Motor neuron (in vitro differentiated cells): Measurements from ENCODE around the gene RPUSD4. TPM values are rescaled to one million over a fixed set of nuclear protein-coding genes. Genes with fewer than 3 reads are reported as not detected.

Source experiments
- ATAC-seq, 8 experiments: fragments of 200-7000 bp; cut with Tn5 transposase; replicated peaks in 6 of 8; 2 replicates each; pipeline ENCODE4 v1.8.0; 2021; ENCODE audit warnings: mild to moderate bottlenecking in 8 of 8, moderate library complexity in 8 of 8
- H3K27ac ChIP-seq, 2 donors: fragments of 250-450 bp; sonication (Bioruptor Pico); 2 replicates each; pipeline ENCODE4 v1.9.0; 2021; ENCODE audit warnings: antibody characterized with exemption in 2 of 2, mild to moderate bottlenecking in 2 of 2, moderate library complexity in 1 of 2
- H3K4me1 ChIP-seq, 2 donors: fragments of 250-450 bp; sonication (Bioruptor Pico); replicated peaks in 1 of 2; 2 replicates each; pipeline ENCODE4 v1.6.1; 2021; ENCODE audit warnings: antibody characterized with exemption in 2 of 2, mild to moderate bottlenecking in 2 of 2, moderate library complexity in 1 of 2
- H3K4me3 ChIP-seq, 5 donors: fragments of 250-450 bp; sonication (Bioruptor Pico); 2 replicates each; pipeline ENCODE4 v1.9.0; 2021; ENCODE audit warnings: antibody characterized with exemption in 5 of 5, mild to moderate bottlenecking in 5 of 5, moderate library complexity in 4 of 5
- WGBS, 10 experiments: fragments of 450-650 bp; shearing (Covaris generic); methylation state at CpG; one replicate each; pipeline ENCODE4 v1.0.0; 2022; 5-methylcytosine and 5-hydroxymethylcytosine counted together
- in situ Hi-C, 9 experiments: fragments of 400-800 bp; cut with MboI; loops; one replicate each; pipeline ENCODE4 v1.15.0; 2021; ENCODE audit warnings: low sequenced_read_pairs in 9 of 9, low pct_unique_long_range_greater_than_20kb in 2 of 9; ENCODE audit not compliant: unreplicated experiment in 9 of 9
- total RNA-seq, 8 experiments: library from RNA; unstranded; fragments of 300-600 nt; gene quantifications; 2 replicates each; pipeline versions ENCODE4 v1.2.3 to v1.2.4, GENCODE V29; 2022

The RPUSD4 gene
- total RNA-seq, 8 experiments from 2014 or later, result 14.1 to 41.3 (median 22.3) TPM

GRCh38 chr11:126188332-126189108, 22.9 kb downstream of the RPUSD4 start:
- Histone ChIP-seq H3K4me3 (no peak overlapping the region), H3K4me1 (peaks cover 8 to 12% of the 10 kb centered on the region in 2 donors), H3K27ac (no peak overlapping the region)
- in situ Hi-C loops, result loop anchor here in 3 of 9 experiments (25.0 kb wide), 3 partner anchors 126 to 276 kb away; partner anchors contain the start of genes CDON (in 1 of the 3), DDX25 (in 1 of the 3), PUS3 (in 1 of the 3) and VSIG10L2 (in 1 of the 3)
- WGBS, 10 experiments, result 75 to 100% (median 93%) methylated on average over 1 to 7 of the region's 15 CpGs; no CpG with 5 or more reads in 4 of the 10 experiments
- ATAC-seq, result no peak

GRCh38 chr11:126186708-126187529, 24.5 kb downstream of the RPUSD4 start:
- 38 to 92% (median 72%) methylated on average over 1 to 13 of the region's 22 CpGs; no CpG with 5 or more reads in 3 of the 10 experiments for WGBS, 10 experiments
- peak in 3 of 8 experiments; percentile 11 to 41 (median 27) for ATAC-seq
- H3K27ac ChIP-seq, result no peak overlapping the region
- H3K4me3 ChIP-seq, result no peak overlapping the region
- in situ Hi-C loops, result loop anchor here in 3 of 9 experiments (25.0 kb wide), 3 partner anchors 125 to 275 kb away; partner anchors contain the start of genes CDON (in 1 of the 3), DDX25 (in 1 of the 3), PUS3 (in 1 of the 3) and VSIG10L2 (in 1 of the 3)
- H3K4me1 ChIP-seq, result peaks cover 8 to 12% of the 10 kb centered on the region in 2 donors

- WGBS, 10 experiments, result 56 to 100% (median 77%) methylated on average over 1 to 9 of the region's 15 CpGs; no CpG with 5 or more reads in 5 of the 10 experiments
- peaks cover 8 to 12% of the 10 kb centered on the region in 2 donors for H3K4me1 ChIP-seq
- H3K27ac ChIP-seq, result no peak overlapping the region
- in situ Hi-C loops, result loop anchor here in 3 of 9 experiments (25.0 kb wide), 3 partner anchors 124 to 274 kb away; partner anchors contain the start of genes CDON (in 1 of the 3), DDX25 (in 1 of the 3), PUS3 (in 1 of the 3) and VSIG10L2 (in 1 of the 3)
- peak in 2 of 8 experiments; percentile 7 to 19 for ATAC-seq
- no peak overlapping the region for H3K4me3 ChIP-seq
Measured at GRCh38 chr11:126186025-126186698, 25.3 kb downstream of the RPUSD4 start.

GRCh38 chr11:126185259-126186024, 26.0 kb downstream of the RPUSD4 start:
- Histone ChIP-seq H3K4me3 (no peak overlapping the region), H3K4me1 (peaks cover 8 to 12% of the 10 kb centered on the region in 2 donors), H3K27ac (no peak overlapping the region)
- in situ Hi-C loops, result loop anchor here in 3 of 9 experiments (25.0 kb wide), 3 partner anchors 123 to 273 kb away; partner anchors contain the start of genes CDON (in 1 of the 3), DDX25 (in 1 of the 3), PUS3 (in 1 of the 3) and VSIG10L2 (in 1 of the 3)
- ATAC-seq, result peak in 5 of 8 experiments; percentile 37 to 93 (median 88)
- 11 to 97% (median 93%) methylated on average over 3 to 5 of the region's 26 CpGs; no CpG with 5 or more reads in 5 of the 10 experiments for WGBS, 10 experiments

GRCh38 chr11:126182787-126183445, 28.5 kb downstream of the RPUSD4 start:
- no peak for ATAC-seq
- no peak overlapping the region for H3K27ac ChIP-seq
- peaks cover 8 to 12% of the 10 kb centered on the region in 2 donors for H3K4me1 ChIP-seq
- H3K4me3 ChIP-seq, result no peak overlapping the region
- 89 to 100% (median 98%) methylated on average over 1 to 9 of the region's 11 CpGs for WGBS, 10 experiments
- in situ Hi-C loops, result loop anchor here in 3 of 9 experiments (25.0 kb wide), 3 partner anchors 121 to 271 kb away; partner anchors contain the start of genes CDON (in 1 of the 3), DDX25 (in 1 of the 3), PUS3 (in 1 of the 3) and VSIG10L2 (in 1 of the 3)

- no peak overlapping the region for H3K4me3 ChIP-seq
- no peak for ATAC-seq
- no peak overlapping the region for H3K27ac ChIP-seq
- peaks cover 8 to 12% of the 10 kb centered on the region in 2 donors for H3K4me1 ChIP-seq
- WGBS, 10 experiments, result 50 to 100% (median 92%) methylated on average over 1 to 5 of the region's 13 CpGs; no CpG with 5 or more reads in 4 of the 10 experiments
- in situ Hi-C loops, result loop anchor here in 3 of 9 experiments (25.0 kb wide), 3 partner anchors 120 to 270 kb away; partner anchors contain the start of genes CDON (in 1 of the 3), DDX25 (in 1 of the 3), PUS3 (in 1 of the 3) and VSIG10L2 (in 1 of the 3)
Measured at GRCh38 chr11:126181939-126182730, 29.3 kb downstream of the RPUSD4 start.

- ATAC-seq, result no peak
- 50 to 100% (median 88%) methylated on average over 1 to 5 of the region's 8 CpGs; no CpG with 5 or more reads in 4 of the 10 experiments for WGBS, 10 experiments
- Histone ChIP-seq H3K4me1 (peaks cover 5 to 9% of the 10 kb centered on the region in 2 donors), H3K27ac (no peak overlapping the region), H3K4me3 (no peak overlapping the region)
- in situ Hi-C loops, result loop anchor here in 3 of 9 experiments (25.0 kb wide), 3 partner anchors 115 to 265 kb away; partner anchors contain the start of genes CDON (in 1 of the 3), DDX25 (in 1 of the 3), PUS3 (in 1 of the 3) and VSIG10L2 (in 1 of the 3)
Measured at GRCh38 chr11:126176853-126177470, 34.5 kb downstream of the RPUSD4 start.

GRCh38 chr11:126175393-126175792, 36.1 kb downstream of the RPUSD4 start:
- peaks cover 5 to 9% of the 10 kb centered on the region in 2 donors for H3K4me1 ChIP-seq
- no peak overlapping the region for H3K4me3 ChIP-seq
- in situ Hi-C loops, result loop anchor here in 3 of 9 experiments (25.0 kb wide), 3 partner anchors 113 to 263 kb away; partner anchors contain the start of genes CDON (in 1 of the 3), DDX25 (in 1 of the 3), PUS3 (in 1 of the 3) and VSIG10L2 (in 1 of the 3)
- H3K27ac ChIP-seq, result no peak overlapping the region
- WGBS, 10 experiments, result 27 to 95% (median 79%) methylated on average over 1 to 9 of the region's 15 CpGs; no CpG with 5 or more reads in 4 of the 10 experiments
- ATAC-seq, result peak in 2 of 8 experiments; percentile 43 to 44

- no peak for ATAC-seq
- WGBS, 10 experiments, result 80 to 100% methylated on average over 1 to 4 of the region's 7 CpGs; no CpG with 5 or more reads in 8 of the 10 experiments
Measured at GRCh38 chr11:126174816-126175215, 36.6 kb downstream of the RPUSD4 start.

More at GRCh38 chr11:126174816-126175215, 36.6 kb downstream of the RPUSD4 start:
- no peak overlapping the region for H3K27ac ChIP-seq
- in situ Hi-C loops, result loop anchor here in 3 of 9 experiments (25.0 kb wide), 3 partner anchors 113 to 263 kb away; partner anchors contain the start of genes CDON (in 1 of the 3), DDX25 (in 1 of the 3), PUS3 (in 1 of the 3) and VSIG10L2 (in 1 of the 3)
- H3K4me1 ChIP-seq, result peaks cover 5 to 9% of the 10 kb centered on the region in 2 donors
- H3K4me3 ChIP-seq, result no peak overlapping the region
